Testis (tissue), 2 donors: ENCODE data around the gene SVOPL.

ENCODE experiments used
- CTCF ChIP-seq, 3 experiments: fragments of 450-650 bp in 2 of 3; fragments of 200-600 bp in 1 of 3; sonication (generic) in 1 of 3; IDR thresholded peaks; one replicate each; pipeline ENCODE4 v1.5.1; 2016 to 2019; ENCODE audit warnings: antibody characterized with exemption in 3 of 3, mild to moderate bottlenecking in 2 of 3, moderate library complexity in 1 of 3
- POLR2A ChIP-seq: fragments of 450-650 bp; IDR thresholded peaks from one replicate; pipeline ENCODE4 v1.6.1; 2017; ENCODE audit warnings: antibody characterized with exemption, mild to moderate bottlenecking, moderate library complexity

DNA sequence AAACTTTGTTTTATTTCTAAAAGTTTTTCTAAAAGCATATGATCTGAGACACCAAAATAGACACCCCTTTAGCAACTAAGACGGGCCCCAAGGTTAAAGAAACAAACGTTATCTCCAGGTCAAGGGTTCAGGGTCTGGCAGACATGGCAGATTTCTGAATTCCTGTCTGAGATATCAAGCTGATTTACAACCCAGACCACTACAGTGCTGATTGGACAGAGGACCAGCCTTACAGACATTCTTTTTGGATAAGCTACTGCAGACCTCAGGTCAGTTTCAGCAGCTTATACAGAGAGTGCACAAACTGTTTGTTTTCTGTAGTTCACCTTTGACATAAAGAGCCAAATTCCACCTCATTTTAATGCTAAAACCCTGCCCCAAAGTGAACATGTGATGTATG is 34.8 kb downstream of the SVOPL start:
- TF ChIP-seq CTCF (IDR thresholded peaks at IDR 0.05) (no peak), POLR2A (no peak)
